A673 (cell line): ENCODE results near the gene PTGDR2.

ENCODE experiments used
- EZH2 ChIP-seq: fragments of 200-600 bp; sonication (generic); IDR thresholded peaks from 2 replicates; pipeline ENCODE4 v1.6.1; 2017; ENCODE audit warnings: borderline replicate concordance, low read depth, mild to moderate bottlenecking, mixed read lengths, antibody characterized with exemption, low read length; ENCODE audit not compliant: poor library complexity, severe bottlenecking
- TF ChIP-seq, protein P1 (sequence below): fragments of 300-800, 200-600 bp; sonication (generic); conservative IDR thresholded peaks from 2 replicates; pipeline ENCODE4 v1.5.1; 2017; ENCODE audit warnings: low read depth, mild to moderate bottlenecking, antibody characterized with exemption, low read length, moderate library complexity, mixed read lengths

GRCh38 chr11:60872124-60872960 is 16.6 kb upstream of the PTGDR2 start:
- TF ChIP-seq, protein P1, sequence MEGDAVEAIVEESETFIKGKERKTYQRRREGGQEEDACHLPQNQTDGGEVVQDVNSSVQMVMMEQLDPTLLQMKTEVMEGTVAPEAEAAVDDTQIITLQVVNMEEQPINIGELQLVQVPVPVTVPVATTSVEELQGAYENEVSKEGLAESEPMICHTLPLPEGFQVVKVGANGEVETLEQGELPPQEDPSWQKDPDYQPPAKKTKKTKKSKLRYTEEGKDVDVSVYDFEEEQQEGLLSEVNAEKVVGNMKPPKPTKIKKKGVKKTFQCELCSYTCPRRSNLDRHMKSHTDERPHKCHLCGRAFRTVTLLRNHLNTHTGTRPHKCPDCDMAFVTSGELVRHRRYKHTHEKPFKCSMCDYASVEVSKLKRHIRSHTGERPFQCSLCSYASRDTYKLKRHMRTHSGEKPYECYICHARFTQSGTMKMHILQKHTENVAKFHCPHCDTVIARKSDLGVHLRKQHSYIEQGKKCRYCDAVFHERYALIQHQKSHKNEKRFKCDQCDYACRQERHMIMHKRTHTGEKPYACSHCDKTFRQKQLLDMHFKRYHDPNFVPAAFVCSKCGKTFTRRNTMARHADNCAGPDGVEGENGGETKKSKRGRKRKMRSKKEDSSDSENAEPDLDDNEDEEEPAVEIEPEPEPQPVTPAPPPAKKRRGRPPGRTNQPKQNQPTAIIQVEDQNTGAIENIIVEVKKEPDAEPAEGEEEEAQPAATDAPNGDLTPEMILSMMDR = no peak
- no peak for TF ChIP-seq EZH2
